ENCODE measurements around the gene EAF2.

- TF ChIP-seq CTCF (IDR thresholded peaks at IDR 0.05 in 8 of 11, conservative IDR thresholded peaks at IDR 0.05 in 3 of 11) (no peak), POLR2AphosphoS5 (IDR thresholded peaks at IDR 0.05) (no peak)
Observed at GRCh38 chr3:121839962-121840361, 5.0 kb downstream of the EAF2 start.
